HepG2 (cell line): ENCODE measurements around the gene NATD1. TPM values are rescaled to one million over a fixed set of nuclear protein-coding genes. Genes with fewer than 3 reads are reported as not detected.
A peak's percentile ranks its signal among the peaks of the same experiment; 100 is the strongest.

Source experiments
- BHLHE40 ChIP-seq: IDR thresholded peaks from 2 replicates; pipeline ENCODE4 v1.6.1; 2011; ENCODE audit warnings: low read length, improper control_type of control experiment
- DMTF1 ChIP-seq: sonication (generic); formaldehyde crosslinking; IDR thresholded peaks from 2 replicates; pipeline ENCODE4 v1.4.0; 2020; ENCODE audit warnings: mild to moderate bottlenecking, missing genetic modification reagents
- ETV6 ChIP-seq: sonication (generic); formaldehyde crosslinking; conservative IDR thresholded peaks from 2 replicates; pipeline ENCODE4 v1.4.0; 2020; ENCODE audit warnings: missing genetic modification reagents
- HOXA7 ChIP-seq: sonication (generic); formaldehyde crosslinking; IDR thresholded peaks from 2 replicates; pipeline ENCODE4 v1.8.1; 2022; ENCODE audit warnings: mild to moderate bottlenecking, missing genetic modification reagents, moderate library complexity
- KLF16 ChIP-seq, 2 experiments: sonication (generic) in 1 of 2; formaldehyde crosslinking in 1 of 2; IDR thresholded peaks; 2 replicates each; pipeline versions ENCODE4 v1.6.1 to v1.8.0; 2016 to 2023; ENCODE audit warnings: missing genetic modification reagents in 2 of 2, missing compliant biosample characterization in 1 of 2
- LRRFIP1 ChIP-seq: sonication (generic); formaldehyde crosslinking; conservative IDR thresholded peaks from 2 replicates; pipeline ENCODE4 v1.4.0; 2020; ENCODE audit warnings: missing genetic modification reagents
- MXD4 ChIP-seq: IDR thresholded peaks from 2 replicates; pipeline ENCODE4 v1.6.1; 2016; ENCODE audit warnings: mild to moderate bottlenecking, missing biosample characterization, missing genetic modification reagents
- NAIF1 ChIP-seq: sonication (generic); formaldehyde crosslinking; IDR thresholded peaks from 2 replicates; pipeline ENCODE4 v1.5.0; 2020; ENCODE audit warnings: mild to moderate bottlenecking, missing genetic modification reagents, borderline replicate concordance
- NCOR1 ChIP-seq: fragments of 200-600 bp; sonication (generic); IDR thresholded peaks from 2 replicates; pipeline ENCODE4 v1.7.0; 2017; ENCODE audit warnings: antibody characterized with exemption, low read length, borderline replicate concordance
- PAF1 ChIP-seq: IDR thresholded peaks from 2 replicates; pipeline ENCODE4 v1.6.1; 2016; ENCODE audit warnings: missing genetic modification reagents, missing compliant biosample characterization
- PCBP1 ChIP-seq: fragments of 200-400 bp; formaldehyde crosslinking; IDR thresholded peaks from 2 replicates; pipeline ENCODE4 v1.6.1; 2017; ENCODE audit warnings: mild to moderate bottlenecking, low read depth, low read length, borderline replicate concordance
- RXRB ChIP-seq: IDR thresholded peaks from 2 replicates; pipeline ENCODE4 v1.6.1; 2016; ENCODE audit warnings: borderline replicate concordance, missing genetic modification reagents, missing compliant biosample characterization
- ZBTB2 ChIP-seq: sonication (generic); formaldehyde crosslinking; IDR thresholded peaks from 2 replicates; pipeline ENCODE4 v1.8.0; 2022; ENCODE audit warnings: low read depth, missing genetic modification reagents
- ZMAT3 ChIP-seq: sonication (generic); formaldehyde crosslinking; conservative IDR thresholded peaks from 2 replicates; pipeline ENCODE4 v1.7.0; 2021; ENCODE audit warnings: missing genetic modification reagents
- ZNF10 ChIP-seq: sonication (generic); formaldehyde crosslinking; IDR thresholded peaks from 2 replicates; pipeline ENCODE4 v1.4.0; 2020; ENCODE audit warnings: mild to moderate bottlenecking, low read depth, missing genetic modification reagents, borderline replicate concordance
- ZNF740 ChIP-seq: sonication (generic); formaldehyde crosslinking; IDR thresholded peaks from 2 replicates; pipeline ENCODE4 v1.4.0; 2020; ENCODE audit warnings: missing genetic modification reagents
- polyA plus RNA-seq, 8 experiments: library from polyadenylated mRNA; depleted of rRNA in 3 of 8; stranded (reverse) in 7 of 8; unstranded in 1 of 8; fragments of >200 nt; fragmentation: Illumina TruSeq in 4 of 8; extraction: Trizol in 4 of 8; gene quantifications; 2 replicates each; pipeline versions ENCODE4 v1.2.1 to v1.2.3, GENCODE V29; 2011 to 2016; ENCODE audit warnings: low read depth in 4 of 8, missing spikeins in 1 of 8, mixed read lengths in 1 of 8; ENCODE audit not compliant: insufficient read depth in 1 of 8
- total RNA-seq, 5 experiments: library from RNA; depleted of rRNA; stranded (reverse); fragments of >200 nt; fragmentation: Illumina TruSeq; extraction: Trizol; gene quantifications; 2 replicates each; pipeline ENCODE4 v1.2.3, GENCODE V29; 2016; ENCODE audit warnings: low read depth in 1 of 5
- TF ChIP-seq, protein P1 (sequence below): sonication (generic); formaldehyde crosslinking; IDR thresholded peaks from 2 replicates; pipeline ENCODE4 v1.5.1; 2020; ENCODE audit warnings: mild to moderate bottlenecking, missing genetic modification reagents, moderate library complexity

Gene NATD1
- total and polyA plus RNA-seq, 2 of the 13 experiments (the other 11 are each of a cell fraction or from before 2014, with no cell fraction given): 0.31 to 2.3 TPM

DNA sequence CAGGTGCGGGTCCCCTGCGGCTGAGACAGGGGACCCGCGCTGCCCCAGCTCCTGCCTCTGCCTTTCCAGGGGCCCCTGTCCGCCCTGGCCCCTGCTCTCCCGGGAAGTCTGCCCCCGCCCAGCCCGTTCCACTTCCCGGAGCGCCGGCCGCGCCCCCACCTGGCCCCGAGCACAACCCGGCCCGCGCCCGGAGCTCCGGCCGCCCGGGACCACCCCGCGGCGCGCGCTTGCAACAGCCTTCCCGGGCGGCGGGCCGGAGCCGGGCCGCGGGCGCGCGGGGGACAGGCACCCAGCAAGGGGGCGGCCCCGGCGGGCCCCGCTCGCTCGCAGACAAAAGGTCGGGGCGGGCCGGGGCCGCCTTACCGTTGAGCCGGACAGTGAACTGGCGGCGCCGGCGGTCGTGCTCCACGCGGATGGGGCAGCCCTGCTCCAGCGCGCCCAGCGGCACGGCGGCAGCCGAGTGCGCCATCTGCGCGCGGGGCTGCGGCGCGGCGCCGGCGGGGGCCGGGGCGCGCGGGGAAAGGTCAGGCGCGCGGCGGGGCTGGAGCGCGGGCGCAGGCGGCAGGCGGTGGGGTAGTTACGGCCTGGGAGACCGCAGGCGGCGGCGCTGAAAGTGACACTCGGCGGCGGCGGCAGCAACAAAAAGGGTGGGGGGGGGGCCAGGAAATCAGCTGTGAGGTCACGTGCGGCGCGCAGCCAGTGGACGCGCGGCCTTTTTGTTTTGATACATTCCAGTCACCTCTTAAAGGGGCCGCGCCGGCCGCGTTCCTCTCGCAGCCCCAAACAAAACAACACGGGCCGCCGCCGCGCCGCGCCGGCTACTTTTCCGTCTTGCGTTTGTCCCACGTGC is at the start of gene NATD1 (continued):
- TF ChIP-seq, protein P1, sequence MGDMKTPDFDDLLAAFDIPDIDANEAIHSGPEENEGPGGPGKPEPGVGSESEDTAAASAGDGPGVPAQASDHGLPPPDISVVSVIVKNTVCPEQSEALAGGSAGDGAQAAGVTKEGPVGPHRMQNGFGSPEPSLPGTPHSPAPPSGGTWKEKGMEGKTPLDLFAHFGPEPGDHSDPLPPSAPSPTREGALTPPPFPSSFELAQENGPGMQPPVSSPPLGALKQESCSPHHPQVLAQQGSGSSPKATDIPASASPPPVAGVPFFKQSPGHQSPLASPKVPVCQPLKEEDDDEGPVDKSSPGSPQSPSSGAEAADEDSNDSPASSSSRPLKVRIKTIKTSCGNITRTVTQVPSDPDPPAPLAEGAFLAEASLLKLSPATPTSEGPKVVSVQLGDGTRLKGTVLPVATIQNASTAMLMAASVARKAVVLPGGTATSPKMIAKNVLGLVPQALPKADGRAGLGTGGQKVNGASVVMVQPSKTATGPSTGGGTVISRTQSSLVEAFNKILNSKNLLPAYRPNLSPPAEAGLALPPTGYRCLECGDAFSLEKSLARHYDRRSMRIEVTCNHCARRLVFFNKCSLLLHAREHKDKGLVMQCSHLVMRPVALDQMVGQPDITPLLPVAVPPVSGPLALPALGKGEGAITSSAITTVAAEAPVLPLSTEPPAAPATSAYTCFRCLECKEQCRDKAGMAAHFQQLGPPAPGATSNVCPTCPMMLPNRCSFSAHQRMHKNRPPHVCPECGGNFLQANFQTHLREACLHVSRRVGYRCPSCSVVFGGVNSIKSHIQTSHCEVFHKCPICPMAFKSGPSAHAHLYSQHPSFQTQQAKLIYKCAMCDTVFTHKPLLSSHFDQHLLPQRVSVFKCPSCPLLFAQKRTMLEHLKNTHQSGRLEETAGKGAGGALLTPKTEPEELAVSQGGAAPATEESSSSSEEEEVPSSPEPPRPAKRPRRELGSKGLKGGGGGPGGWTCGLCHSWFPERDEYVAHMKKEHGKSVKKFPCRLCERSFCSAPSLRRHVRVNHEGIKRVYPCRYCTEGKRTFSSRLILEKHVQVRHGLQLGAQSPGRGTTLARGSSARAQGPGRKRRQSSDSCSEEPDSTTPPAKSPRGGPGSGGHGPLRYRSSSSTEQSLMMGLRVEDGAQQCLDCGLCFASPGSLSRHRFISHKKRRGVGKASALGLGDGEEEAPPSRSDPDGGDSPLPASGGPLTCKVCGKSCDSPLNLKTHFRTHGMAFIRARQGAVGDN (CRISPR knock-in tag): peak; percentile 33; the same call in 1 of the 2 replicates
- TF ChIP-seq PAF1 (CRISPR knock-in tag): no peak
- TF ChIP-seq MXD4 (CRISPR knock-in tag): no peak
- no peak for TF ChIP-seq DMTF1
- no peak for TF ChIP-seq HOXA7 (CRISPR knock-in tag)
- no peak for TF ChIP-seq RXRB (CRISPR knock-in tag)
- no peak for TF ChIP-seq ZMAT3 (CRISPR knock-in tag)
- TF ChIP-seq NAIF1 (CRISPR knock-in tag): no peak
- no peak for TF ChIP-seq ZBTB2
- TF ChIP-seq NCOR1: no peak
- TF ChIP-seq ZNF740 (CRISPR knock-in tag): peak; percentile 80
- 0 out of 4 replicates have a peak, but pooled peaks of 1 of the 2 experiments have one; percentile 40 for TF ChIP-seq KLF16 (CRISPR knock-in tag; IDR thresholded peaks at IDR 0.05)
- TF ChIP-seq BHLHE40: peak; percentile 77
- peak; percentile 88; the same call in 1 of the 2 replicates for TF ChIP-seq PCBP1
- no peak for TF ChIP-seq ETV6 (CRISPR knock-in tag)
- no peak for TF ChIP-seq LRRFIP1
- TF ChIP-seq ZNF10 (CRISPR knock-in tag): no peak
